Measurements from ENCODE around the gene GRB7.
"Not testable (repeated sequence)": the region's sequence is repeated elsewhere in the genome, so short reads cannot be mapped to it uniquely, and the experiment has no call there.

GRB7 gene

DNA sequence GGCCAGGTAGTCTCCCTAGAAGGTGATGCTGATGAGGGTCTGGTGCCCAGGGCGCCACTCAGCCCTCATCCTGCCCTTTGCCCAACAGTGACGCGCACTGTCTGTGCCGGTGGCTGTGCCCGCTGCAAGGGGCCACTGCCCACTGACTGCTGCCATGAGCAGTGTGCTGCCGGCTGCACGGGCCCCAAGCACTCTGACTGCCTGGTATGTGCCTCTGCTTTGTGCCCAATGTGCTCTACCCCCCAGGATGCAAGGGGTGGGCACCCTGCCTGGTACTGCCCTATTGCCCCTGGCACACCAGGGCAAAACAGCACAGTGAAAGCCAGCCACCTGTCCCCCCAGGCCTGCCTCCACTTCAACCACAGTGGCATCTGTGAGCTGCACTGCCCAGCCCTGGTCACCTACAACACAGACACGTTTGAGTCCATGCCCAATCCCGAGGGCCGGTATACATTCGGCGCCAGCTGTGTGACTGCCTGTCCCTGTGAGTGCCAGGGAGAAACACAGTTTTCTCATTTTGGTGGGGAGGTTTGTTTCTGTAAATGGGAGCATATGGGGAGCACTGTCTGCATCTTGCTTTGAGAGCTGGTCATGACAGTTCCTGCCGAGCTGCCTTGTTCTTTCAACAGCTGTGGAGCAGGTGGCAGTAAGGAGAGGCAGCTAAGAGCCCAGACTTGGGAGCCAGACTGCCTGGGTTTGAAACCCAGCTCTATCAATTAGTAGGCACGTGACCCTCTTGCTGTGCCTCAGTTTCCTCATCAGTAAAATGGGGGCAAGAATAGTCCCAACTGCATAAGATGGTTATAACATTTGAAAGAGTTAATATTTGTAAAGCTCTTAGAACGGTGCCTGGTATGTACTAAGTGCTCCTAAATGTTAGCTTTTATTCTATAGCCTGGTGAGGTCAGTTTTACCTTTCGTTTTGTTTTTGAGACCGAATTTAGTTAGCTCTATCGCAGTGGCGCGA, 27.5 kb upstream of the GRB7 start:
- no peak for DNase-seq

DNA sequence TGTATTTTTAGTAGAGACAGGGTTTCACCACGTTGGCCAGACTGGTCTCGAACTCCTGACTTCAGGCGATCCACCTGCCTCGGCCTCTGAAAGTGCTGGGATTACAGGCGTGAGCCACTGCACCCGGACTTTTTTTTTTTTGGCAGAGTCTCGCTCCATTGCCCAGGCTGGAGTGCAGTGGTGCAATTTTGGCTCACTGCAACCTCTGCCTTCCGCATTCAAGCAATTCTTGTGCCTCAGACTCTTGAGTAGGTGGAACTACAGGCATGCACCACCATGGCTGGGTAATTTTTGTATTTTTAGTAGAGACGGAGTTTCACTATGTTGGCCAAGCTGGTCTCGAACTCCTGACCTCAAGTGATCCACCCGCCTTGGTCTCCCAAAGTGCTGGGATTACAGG, 26.7 kb upstream of the GRB7 start:
- not testable (repeated sequence) for DNase-seq

DNA sequence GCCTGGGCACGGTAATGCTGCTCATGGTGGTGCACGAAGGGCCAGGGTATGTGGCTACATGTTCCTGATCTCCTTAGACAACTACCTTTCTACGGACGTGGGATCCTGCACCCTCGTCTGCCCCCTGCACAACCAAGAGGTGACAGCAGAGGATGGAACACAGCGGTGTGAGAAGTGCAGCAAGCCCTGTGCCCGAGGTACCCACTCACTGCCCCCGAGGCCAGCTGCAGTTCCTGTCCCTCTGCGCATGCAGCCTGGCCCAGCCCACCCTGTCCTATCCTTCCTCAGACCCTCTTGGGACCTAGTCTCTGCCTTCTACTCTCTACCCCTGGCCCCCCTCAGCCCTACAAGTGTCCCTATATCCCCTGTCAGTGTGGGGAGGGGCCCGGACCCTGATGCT, 25.9 kb upstream of the GRB7 start:
- DNase-seq: no peak

DNA sequence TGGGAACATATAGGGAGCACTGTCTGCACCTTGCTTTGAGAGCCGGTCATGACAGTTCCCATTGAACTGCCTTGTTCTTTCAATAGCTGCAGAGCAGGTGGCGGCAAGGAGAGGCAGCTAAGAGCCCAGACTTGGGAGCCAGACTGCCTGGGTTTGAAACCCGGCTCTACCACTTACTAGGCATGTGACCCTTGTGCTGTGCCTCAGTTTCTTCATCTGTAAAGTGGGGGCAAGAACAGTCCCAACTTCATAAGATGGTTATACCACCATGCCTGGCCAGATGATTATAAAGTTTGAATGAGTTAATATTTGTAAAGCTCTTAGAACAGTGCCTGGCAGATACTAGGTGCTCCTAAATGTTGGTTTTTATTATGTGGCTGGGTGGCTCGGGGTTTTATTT, 23.5 kb upstream of the GRB7 start:
- DNase-seq: no peak

DNA sequence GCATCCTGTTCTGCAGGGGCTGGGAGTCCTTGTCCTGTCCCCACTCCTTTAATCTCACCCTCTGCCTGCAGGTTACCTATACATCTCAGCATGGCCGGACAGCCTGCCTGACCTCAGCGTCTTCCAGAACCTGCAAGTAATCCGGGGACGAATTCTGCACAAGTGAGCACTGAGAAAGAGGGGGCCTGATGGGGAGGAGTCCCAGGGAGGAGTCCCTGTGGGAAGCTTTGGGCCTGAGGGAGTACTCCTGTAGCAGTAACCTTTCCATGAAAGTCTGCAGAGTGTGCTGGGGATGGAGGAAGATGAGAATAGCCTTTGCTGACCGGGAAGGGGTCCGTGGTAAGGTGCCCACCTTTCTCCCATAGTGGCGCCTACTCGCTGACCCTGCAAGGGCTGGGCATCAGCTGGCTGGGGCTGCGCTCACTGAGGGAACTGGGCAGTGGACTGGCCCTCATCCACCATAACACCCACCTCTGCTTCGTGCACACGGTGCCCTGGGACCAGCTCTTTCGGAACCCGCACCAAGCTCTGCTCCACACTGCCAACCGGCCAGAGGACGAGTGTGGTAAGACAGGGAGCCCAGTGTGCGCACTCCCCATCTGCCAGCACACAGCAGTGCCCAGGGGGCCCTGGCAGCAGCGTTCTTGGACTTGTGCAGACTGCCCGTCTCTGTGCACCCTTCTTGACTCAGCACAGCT, 22.2 kb upstream of the GRB7 start:
- no peak for DNase-seq

DNA sequence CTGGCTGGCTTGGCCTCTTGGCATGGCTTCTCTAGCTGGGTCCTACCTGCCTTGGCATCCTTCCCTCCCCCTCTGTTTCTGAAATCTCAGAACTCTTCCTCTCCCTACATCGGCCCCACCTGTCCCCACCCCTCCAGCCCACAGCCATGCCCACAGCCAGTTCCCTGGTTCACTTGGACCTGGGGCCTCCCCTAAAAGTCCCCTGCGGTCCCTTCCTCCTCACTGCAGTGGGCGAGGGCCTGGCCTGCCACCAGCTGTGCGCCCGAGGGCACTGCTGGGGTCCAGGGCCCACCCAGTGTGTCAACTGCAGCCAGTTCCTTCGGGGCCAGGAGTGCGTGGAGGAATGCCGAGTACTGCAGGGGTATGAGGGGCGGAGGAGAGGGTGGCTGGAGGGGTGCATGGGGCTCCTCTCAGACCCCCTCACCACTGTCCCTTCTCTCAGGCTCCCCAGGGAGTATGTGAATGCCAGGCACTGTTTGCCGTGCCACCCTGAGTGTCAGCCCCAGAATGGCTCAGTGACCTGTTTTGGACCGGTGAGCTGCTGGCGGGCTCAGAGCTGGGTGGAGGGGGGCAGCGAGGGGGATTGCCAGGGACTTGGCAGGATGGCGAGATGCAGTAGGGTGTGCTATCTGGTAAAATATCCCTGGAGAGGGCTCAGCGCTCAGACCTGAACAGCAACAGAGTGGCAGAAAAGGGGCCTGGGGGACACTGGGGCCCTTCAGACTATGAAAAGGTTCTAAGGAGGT, 21.5 kb upstream of the GRB7 start:
- no peak for DNase-seq

DNA sequence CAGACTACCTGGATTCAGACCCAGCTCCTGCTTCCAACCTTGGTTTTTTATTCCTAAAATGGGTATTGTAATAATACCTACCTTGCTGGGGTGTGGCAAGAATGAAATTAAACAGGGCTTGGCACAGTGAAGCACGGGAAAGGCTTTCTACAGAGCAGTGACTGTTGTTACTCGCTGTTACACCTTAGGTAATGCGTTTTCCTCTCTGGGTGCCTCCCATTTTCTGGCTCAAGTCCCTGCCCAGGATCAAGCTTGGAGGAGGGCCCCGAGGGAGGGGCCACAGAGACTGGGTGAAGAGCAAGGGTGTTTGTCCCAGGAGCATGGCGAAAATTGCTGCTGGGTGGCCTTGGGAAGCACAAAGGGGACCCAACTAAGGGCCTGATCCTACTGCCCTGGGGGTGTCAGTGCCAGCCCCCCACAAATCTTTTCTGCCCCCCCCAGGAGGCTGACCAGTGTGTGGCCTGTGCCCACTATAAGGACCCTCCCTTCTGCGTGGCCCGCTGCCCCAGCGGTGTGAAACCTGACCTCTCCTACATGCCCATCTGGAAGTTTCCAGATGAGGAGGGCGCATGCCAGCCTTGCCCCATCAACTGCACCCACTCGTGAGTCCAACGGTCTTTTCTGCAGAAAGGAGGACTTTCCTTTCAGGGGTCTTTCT, 20.7 kb upstream of the GRB7 start:
- DNase-seq: no peak

DNA sequence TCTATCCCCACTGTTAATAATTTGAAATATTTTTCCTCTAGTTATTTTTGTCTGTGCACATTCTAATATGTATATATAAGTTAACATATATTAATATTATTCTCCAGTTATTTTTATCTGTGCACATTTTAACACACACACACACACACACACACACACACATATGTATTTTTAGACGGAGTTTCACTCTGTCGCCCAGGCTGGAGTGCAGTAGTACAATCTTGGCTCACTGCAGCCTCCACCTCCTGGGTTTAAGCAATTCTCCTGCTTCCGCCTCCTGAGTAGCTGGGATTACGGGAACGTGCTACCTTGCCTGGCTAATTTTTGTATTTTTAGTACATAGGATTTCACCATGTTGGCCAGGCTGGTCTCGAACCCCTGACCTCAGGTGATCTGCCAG, 20.1 kb upstream of the GRB7 start:
- DNase-seq: no peak

DNA sequence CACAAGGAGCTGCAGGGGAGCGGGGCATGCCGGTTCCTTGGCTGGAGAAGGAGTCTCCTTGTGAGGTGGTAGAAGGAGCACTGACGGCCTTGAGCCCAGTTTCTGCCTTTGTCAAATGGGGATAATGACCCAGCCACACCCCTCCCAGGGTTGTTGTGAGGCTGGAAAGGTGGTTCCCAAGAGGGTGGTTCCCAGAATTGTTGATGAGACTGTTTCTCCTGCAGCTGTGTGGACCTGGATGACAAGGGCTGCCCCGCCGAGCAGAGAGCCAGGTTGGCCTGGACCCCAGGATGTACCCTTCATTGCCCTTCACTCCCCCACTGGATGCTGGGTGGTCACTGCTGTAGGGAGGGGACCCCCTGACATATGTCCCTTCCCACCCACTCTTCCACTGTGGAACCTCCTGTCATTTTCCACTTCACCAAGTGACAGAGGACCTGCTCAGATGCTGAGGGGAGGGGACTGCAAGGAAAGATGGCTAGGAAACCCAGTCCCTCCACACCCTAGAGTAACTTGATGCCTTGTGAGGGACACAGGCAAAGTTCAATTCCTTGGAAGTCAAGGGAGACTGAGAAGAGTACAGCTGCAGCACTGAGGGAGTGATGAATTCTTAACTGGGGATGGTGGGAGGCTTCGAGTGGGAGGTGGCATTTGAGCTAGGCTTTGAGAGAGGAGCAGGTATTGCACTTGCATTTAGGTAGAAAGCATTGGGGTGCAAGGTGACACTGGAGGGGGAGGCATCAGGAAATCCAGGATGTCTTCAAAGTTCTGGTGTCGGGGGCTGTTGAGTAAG, 18.0 kb upstream of the GRB7 start:
- no peak for DNase-seq

DNA sequence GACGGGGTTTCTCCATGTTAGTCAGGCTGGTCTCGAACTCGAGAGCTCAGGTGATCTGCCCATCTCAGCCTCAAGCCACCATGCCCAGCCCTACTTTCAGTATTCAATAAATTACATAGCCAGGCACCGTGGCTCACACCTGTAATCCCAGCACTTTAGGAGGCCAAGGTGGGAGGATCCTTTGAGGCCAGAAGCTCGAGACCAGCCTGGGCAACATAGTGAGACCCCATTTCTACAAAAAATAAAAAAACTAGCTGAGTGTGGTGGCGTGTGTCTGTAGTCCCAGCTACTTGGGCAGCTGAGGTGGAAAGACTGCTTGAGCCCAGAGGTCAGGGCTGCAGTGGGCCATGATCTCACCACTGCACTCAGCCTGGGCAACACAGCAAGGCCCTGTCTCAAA, 15.6 kb upstream of the GRB7 start:
- no peak for DNase-seq

DNA sequence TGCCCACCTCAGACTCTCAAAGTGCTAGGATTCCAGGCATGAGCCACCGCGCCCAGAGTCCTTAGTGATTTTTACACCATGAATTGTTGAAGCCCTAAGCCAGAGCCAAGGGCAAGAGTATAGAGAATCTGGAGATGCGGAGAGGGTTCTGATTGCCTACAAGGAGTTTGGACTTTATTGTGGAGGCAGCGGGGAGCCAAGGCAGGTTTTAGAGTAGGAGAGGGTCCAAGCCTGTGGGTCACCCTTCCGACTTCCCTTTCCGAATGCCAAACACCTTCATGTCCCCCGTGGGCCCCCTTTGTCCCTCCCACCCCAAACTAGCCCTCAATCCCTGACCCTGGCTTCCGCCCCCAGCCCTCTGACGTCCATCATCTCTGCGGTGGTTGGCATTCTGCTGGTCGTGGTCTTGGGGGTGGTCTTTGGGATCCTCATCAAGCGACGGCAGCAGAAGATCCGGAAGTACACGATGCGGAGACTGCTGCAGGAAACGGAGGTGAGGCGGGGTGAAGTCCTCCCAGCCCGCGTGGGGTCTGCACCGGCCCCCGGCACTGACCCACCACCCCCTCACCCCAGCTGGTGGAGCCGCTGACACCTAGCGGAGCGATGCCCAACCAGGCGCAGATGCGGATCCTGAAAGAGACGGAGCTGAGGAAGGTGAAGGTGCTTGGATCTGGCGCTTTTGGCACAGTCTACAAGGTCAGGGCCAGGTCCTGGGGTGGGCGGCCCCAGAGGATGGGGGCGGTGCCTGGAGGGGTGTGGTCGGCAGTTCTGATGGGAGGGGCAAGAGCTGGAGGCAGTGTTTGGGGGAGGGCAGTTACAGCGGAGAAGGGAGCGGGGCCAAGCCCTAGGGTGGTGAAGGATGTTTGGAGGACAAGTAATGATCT, 14.5 kb upstream of the GRB7 start:
- no peak for DNase-seq

DNA sequence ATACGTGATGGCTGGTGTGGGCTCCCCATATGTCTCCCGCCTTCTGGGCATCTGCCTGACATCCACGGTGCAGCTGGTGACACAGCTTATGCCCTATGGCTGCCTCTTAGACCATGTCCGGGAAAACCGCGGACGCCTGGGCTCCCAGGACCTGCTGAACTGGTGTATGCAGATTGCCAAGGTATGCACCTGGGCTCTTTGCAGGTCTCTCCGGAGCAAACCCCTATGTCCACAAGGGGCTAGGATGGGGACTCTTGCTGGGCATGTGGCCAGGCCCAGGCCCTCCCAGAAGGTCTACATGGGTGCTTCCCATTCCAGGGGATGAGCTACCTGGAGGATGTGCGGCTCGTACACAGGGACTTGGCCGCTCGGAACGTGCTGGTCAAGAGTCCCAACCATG, 13.0 kb upstream of the GRB7 start:
- no peak for DNase-seq

DNA sequence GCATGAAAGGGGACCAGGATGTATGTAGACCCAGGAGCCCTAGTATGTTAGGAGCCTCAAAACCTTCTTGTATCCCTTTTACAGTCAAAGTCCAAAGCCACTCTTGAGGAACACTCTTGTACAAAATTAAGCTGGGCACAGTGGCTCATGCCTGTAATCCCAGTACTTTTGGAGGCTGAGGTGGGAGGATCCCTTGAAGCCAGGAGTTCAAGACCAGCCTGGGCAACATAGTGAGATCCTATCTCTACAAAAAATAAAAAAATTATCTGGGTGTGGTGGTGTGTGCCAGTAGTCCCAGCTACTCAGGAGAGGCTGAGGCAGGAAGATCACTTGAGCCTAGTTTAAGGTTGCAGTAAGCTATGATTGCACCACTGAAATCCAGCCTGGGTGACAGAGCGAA, 11.8 kb upstream of the GRB7 start:
- not testable (repeated sequence) for DNase-seq

DNA sequence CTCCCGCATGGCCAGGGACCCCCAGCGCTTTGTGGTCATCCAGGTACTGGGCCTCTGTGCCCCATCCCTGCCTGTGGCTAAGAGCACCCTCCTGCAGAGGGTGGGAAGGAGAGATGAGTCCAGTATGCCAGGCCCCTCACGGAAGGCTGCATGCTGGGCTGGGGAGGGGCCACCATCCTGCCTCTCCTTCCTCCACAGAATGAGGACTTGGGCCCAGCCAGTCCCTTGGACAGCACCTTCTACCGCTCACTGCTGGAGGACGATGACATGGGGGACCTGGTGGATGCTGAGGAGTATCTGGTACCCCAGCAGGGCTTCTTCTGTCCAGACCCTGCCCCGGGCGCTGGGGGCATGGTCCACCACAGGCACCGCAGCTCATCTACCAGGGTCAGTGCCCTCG, 11.1 kb upstream of the GRB7 start:
- DNase-seq: no peak

DNA sequence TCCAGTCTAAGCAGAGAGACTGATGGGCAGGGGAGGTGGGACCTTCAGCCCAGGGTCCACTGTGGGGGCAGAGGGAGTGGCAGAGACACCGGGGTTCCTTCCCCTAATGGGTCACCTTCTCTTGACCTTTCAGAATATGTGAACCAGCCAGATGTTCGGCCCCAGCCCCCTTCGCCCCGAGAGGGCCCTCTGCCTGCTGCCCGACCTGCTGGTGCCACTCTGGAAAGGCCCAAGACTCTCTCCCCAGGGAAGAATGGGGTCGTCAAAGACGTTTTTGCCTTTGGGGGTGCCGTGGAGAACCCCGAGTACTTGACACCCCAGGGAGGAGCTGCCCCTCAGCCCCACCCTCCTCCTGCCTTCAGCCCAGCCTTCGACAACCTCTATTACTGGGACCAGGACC, 10.2 kb upstream of the GRB7 start:
- no peak for DNase-seq

DNA sequence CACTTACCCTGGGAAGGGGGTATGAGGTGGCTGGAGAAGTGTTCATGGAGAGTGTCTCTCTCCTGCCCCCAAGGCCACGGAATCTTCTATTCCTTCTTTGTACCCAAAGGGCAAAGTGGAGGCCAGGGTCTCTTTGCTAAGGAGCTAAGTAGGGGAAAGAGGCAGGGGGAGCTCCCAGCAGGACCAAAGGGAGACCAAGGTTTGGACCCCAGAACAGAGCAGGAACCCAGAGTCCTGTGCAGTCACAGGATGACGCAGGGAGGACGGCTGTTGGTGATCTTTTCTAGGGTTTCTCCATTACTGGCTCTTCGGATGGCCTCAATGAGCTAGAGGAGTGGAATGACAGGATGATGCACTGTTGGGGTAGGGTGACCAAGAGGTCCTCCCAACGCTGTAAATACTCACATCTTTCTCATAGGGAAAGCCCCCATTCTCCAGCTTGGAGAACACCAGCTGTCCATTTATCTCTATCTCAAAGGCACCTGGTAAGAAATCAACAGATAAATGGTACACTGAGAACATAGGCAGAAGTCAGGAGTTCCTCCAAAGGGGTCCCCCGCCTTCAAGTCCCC, 8.4 kb upstream of the GRB7 start:
- no peak for DNase-seq

DNA sequence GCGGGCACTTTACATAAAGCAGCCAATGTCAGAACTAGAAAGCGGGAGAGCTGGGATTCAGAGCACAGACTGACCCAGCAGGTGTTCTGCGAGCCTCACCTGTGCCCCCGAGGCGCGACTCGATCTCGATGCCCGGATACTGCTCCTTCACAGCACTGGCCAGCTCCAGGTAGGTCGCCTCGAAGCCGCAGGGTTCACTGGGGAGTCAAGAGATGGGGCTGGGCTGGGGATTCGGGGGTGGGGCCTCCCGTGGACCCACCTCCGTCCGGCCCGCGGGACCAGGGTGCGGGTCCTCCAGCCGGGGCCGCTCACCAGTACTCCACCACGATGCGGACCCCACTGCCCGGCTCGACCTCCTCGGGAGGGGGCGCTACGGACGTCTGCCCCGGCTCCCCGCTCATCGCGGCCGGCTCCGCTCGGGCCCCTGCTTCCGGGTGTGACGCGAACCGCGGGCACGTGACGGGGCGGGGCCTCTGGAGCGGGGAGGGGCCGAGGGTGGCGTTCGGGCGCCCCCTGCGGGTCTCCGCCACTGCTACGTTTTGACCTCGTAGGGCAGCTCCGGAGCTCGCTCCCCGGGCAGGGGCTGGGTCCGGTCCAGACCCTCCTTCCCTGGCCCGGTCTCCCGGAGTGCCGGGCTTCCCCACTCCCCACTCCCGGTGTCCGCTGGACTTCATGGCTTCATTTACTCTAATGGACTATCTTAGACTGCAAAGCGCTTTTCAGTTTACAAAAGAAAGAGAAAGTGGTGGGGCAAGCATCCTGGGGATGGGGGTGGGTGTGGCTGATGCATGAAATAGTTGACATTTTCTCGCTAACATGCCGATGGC, 7.4 kb upstream of the GRB7 start, which contains the start of gene MIEN1:
TSS of gene MIEN1 (minus strand) at position 438 of the 827 bp plus-strand sequence. CDS start at position 401, 37 bp downstream.
- DNase-seq: peak; percentile 100

DNA sequence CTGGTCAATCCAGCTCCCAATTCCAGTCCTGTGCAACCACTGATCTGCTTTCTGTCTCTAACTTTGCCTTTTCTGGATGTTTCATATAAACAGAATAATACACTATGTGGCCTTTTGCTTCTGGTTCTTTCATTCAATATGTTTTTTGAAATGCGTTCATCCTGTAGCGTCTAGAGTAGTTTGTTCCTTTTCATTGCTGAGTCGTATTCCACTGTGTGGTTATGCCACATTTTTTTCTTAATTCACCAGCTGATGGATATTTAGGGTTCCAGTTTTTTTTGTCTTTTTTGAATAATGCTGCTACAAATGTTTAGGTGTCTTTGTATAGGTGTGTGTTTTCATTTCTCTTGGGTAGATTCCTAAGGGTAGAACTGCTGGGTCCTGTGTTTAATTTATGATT, 5.2 kb upstream of the GRB7 start:
- no peak for DNase-seq

DNA sequence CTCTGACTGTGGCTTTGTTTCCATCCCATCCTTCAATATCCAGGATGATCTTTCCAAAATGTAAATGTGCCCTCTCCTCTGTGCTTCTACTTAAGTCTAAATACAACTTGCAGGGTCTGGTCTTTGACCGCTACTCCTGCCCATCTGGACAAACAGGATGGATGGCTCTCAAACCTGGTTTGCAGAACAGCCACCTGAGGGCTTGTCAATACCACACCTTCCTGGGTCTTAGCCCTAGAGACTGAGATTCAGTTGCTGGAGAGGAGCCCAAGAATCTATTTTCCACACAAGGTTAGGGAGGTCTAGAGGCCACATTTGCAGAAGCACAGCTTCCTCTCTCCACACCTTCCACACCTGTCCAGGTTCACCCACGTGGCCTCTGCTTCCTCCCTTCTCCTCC, 1.9 kb upstream of the GRB7 start:
- no peak for DNase-seq
